UCSD-AML1 (cell line): Measurements from ENCODE around the gene RSKR.
A peak's percentile ranks its signal among the peaks of the same experiment; 100 is the strongest.
"Not testable (repeated sequence)": the region's sequence is repeated elsewhere in the genome, so short reads cannot be mapped to it uniquely, and the experiment has no call there.

Experiments used
- DNase-seq: peaks from one replicate; lab custom pipeline; 2025; ENCODE audit not compliant: unreplicated experiment; lab: John Stamatoyannopoulos, UW

The RSKR gene

DNA sequence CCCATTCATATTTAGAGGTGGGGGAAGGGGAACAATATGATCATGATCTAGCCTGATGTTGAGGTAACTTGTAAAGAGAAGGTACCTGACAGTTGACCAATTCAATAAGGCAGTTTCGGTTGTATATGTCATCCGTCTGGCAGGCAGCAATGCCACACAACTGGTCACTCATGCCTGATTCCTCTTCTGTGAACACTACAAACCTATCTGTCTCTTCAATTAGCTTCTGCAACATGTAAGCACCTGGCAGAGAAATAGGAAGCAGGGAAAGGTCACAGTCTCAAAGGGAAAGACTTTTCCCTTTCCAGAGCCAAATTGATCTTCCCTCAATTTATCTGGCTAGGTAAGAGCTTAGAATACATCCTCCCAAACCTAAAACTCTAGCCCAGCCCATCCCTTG is 10.2 kb upstream of the RSKR start:
- no peak for DNase-seq

DNA sequence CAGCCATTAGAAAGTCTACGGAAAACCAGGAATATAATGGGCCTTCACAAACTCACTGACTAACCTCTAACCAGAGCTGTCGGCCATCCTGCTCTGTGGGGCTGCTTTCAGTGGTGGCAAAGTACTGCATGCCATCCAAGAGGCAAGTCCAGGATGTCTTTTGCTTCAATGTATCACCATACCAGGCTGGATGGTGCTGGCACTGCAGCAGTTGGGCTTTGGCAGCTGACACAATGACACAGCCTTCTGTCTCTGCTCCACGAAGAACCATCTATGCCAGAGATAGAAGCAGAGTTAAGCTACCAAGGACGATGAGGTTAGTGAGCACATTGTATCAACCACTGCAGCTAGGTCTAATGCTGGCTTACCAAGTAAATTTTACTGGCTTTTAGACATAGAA is 9.7 kb upstream of the RSKR start:
- no peak for DNase-seq

DNA sequence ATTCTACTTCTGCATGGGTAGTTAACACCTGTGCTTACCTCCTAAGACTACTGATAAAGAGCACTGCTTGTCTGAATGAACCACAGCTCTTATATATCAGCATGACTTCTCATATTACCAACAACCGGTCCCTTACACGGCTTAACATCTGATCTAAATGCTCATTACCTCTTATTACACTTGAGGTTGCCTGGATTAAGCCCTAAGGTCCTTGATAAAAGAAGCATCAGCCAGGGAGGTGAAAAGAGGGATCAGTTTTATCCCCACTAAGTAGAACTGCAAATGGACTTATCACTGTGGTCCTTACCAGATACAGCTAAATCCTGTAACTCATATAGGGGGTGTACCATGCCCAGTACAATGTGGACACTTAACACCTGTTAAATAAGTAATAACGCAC is 8.2 kb upstream of the RSKR start:
- no peak for DNase-seq

DNA sequence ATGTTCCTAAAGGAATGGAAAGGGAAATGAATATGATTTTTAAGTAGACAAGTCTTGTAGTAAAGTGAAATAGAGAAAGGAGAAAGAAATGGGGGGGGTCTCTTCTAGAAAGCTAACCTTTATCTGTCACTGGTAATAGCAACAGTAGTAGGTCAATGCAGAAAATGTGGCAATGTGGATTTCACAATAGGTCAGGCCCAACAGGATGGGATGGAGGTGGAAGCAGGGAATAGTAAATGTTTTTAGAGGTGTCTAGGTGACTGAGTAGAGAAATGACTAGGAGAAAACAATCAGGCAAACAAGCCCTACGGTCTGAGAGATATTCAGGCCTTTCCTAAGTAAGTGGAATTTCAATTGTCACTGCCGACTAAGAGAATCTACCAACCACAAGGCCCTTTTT is 6.0 kb upstream of the RSKR start:
- DNase-seq = no peak

DNA sequence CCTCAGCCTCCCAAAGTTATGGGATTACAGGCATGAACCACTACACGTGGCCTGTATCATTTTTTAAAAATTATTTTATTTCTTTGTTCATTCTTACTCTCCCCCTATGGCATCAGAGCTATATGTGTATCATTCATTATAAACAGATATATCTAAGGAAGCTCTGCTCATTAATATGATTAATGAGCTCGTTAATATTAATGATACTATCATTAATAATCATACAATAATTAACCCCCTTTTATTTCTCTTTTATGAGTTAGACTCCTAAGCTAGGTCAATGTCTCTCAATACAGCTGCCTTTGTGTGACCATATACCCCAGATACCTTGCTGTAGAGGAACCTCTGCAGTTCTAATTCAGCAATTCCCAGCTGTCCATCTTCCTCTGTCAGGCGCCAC is 4.5 kb upstream of the RSKR start:
- DNase-seq = no peak

DNA sequence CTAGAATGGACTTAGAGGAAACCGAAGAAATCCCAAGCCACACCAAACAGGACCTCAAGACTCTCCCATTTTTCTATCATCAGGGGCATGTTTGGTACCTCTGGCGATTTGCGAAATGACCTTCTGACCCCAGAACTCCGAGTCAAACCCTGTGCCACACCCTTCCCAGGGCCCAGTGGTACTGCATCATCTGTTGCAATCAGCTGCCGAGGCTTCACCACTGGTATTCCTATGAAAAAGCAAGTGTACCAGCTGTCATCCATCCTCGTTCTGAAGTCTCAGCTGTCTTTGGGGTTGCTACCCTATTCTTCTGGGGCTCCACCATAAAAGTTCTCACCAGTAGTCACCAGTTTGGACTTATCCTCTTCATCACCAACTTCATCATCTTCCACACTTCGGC is 2.3 kb upstream of the RSKR start:
- DNase-seq = no peak

DNA sequence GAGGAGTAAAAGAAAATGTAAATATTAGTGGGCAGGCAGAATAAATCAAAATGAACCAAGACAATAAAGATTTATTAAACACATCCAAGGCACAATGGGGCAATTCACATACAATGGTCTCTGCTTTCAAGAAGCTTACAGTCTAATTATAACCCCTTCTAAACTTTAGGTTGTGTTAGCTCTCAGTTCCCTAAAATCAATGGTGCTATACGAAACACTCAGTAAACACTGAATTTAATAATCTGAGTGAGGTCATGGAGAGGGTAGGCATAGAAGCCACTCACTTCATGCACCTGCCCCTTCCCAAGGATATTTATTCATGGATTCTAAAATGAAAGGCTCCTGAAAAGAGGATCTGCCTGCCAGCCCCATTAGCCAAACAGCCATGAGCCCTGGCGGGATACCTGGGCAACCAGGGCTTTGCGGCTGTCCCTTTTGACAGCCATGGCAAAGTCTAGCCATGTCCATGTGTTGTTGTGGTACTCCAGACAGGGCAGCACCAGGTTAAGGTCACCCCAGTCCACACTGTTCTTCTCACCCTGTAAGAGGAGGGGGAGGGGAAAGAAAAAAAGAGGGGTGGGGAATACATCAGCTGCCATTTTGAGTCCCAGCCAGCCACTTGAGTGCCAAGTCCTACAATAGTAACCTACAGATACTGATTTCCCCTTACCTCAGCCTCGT is 1.4 kb upstream of the RSKR start:
- DNase-seq = no peak

DNA sequence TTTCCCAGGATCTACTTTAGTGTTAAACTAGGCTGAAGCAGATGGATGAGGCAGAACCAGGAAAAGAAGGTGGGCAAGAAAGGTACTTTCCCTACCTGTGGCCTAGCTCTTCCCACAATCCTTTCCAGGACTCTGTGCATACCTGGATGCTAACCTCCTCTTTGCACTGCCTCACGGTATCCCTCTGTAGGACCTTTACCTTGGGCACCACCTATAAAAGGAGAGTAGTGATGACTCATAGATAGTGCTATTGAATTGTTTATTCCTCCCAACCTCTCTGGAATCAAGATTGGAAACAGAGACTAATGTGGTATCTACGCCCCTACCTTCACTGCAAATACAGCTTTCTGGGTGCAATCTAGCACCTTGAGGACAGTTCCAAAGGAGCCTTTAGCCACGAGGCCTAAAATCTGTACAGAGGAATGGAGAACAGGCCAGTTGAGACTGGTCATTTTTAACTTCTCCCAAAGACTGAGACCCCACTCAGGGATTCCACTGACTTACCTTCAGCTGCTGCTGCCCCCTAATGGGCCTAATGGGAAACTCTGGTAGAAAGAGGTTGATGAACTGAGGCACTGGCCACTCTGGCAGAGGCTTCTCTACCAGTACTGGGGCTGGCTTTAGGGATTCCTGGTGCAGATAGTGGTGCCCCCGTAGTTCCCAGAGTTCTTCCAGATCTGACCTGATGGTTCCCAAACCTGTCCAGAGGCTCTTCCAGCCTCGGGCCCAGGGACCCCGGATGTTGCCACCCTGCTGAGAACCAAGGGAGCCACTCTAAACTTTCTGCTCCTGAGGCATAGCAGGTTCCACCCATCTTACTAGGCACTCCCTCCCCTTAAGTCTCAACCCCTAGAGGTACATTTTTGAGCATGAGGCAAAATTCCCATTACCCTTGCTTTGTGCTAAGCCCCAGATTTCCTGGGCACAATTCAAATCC is 781 bp downstream of the RSKR start:
- no peak for DNase-seq

DNA sequence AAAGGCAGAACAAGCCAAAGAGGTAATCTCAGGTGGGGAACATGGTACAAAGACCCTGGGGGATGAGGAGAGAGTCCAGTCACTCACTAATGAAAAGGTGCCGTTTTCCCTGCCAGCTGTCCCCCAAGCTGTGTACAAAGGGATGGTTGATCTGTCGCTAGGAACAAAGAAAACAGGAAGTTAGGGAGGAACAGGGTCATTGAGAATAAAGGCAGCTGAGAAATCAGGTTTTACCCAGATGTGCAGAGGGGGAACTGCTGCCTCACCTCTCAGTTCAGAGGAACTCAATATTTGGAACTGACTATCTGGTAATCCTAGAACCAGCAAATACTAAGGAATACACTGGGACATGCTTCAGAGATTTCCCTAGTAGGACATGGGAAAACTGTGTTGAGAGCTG is 1.5 kb downstream of the RSKR start:
- DNase-seq = no peak

DNA sequence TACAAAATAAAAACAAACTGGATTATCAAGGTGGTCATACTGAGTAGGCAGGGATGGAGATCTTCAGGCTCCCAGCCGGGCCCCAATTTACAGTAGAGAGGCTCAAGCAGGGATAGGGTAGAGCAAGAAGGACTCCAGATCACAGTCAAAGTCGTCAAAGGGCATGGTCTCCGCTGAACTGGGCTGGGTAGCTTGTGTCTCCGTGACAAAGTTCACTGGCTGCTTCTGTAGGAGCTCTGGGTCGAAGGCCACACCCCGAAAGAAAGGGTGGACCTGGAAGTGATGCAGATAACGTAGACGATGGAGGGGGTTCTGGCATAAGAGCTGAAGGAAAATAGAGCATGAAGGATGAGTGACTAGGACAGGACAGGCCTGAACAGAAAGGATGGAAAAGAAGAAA is 3.6 kb downstream of the RSKR start:
- DNase-seq = no peak

DNA sequence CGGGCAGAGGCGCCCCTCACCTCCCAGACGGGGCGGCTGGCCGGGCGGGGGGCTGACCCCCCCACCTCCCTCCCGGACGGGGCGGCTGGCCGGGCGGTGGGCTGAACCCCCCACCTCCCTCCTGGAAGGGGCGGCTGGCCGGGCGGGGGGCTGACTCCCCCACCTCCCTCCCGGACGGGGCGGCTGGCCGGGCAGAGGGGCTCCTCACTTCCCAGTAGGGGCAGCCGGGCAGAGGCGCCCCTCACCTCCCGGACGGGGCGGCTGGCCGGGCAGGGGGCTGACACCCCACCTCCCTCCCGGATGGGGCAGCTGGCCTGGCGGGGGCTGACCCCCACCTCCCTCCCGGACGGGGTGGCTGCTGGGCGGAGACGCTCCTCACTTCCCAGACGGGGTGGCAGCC is 10.0 kb downstream of the RSKR start:
- DNase-seq = not testable (repeated sequence)

DNA sequence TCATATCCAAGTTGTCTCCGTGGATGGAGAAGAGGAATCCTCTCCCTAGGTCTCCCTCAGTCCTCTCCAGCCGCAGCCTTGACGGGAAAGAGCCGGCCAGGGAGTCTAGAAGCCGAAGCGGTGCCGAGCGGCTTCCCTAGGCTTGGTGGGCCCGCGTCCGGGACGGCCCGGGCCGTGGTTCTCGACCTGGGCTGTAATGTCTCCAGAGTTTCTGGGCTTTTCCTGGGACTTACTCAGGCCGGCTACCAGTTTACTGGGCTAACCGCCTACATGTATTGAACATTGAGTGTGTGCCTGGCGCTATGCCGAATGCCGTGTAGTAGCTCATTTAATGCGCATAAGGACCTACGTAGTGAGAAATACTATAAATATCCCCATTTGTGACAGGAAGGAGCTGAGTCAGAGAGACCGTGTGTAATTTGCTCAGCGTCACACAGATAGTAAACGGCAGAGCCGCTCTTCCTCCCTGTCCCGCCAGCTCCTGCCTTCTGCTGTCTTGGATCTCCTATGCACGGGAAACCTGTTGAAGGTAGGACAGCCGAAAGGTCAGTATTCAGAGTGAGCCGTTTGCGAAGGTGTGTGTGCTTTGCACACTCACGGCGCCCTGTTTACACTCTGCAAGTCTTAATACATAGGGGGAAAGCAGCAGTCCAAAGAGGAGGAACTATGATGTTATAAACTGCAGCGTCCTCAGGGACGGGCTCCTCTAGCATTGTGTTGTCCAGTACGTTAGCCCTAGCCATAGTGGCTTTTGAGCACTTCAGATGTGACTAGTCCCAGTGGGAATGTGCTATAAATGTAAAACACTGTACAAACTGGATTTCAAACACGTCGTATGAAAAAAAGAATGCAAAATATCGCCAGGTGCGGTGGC is 14.4 kb downstream of the RSKR start:
- peak; percentile 77 for DNase-seq

DNA sequence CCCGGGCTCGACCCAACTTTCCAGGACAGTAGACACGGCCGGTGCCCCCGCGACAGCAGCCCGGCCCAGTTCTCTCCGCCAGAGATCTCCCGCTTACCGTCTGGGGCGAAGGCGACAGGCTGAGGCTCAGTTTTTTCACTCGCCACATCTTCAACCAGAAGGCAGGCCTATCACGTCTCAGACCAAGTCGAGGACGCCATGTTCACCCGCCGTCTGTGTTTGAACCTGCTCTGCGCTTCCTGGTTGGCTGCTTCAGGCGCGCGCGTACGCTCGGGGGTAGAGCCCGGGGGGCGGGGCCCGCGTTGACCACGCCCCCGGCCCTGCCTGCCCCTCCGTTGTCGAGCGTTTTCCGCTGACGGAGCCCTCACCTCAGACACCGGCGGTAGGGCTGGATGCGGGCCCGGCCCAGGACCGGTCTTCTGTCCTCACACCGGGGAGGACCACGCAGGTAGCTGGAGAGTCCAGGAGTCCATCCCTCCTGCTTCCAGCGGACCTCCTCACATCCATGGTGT is 15.1 kb downstream of the RSKR start, which contains the start of gene SPAG5:
Gene SPAG5, minus strand, starts transcription at position 227 of the 512 bp plus-strand sequence. Its CDS starts 79 bp downstream, at position 148.
- peak; percentile 94 for DNase-seq

DNA sequence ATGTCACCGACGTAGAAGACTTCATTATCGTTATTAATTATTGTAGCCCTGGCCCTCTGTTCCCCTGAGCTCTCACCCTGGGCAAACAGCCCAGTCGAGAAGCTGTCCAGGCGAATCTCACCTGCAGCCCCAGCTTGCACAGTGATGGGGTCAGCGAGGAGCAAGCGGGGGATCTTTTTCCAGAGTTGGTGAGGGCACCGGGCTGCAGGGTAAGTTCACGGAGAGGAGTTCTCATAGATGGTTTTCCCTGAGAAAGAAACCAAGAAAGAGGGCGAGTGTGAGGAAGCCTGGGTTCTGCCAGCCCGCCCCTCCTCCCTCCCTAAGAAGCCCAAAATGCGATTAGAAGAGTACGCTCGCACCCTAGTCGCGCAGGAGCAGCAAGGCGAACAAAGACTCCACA is 15.6 kb downstream of the RSKR start:
- no peak for DNase-seq

DNA sequence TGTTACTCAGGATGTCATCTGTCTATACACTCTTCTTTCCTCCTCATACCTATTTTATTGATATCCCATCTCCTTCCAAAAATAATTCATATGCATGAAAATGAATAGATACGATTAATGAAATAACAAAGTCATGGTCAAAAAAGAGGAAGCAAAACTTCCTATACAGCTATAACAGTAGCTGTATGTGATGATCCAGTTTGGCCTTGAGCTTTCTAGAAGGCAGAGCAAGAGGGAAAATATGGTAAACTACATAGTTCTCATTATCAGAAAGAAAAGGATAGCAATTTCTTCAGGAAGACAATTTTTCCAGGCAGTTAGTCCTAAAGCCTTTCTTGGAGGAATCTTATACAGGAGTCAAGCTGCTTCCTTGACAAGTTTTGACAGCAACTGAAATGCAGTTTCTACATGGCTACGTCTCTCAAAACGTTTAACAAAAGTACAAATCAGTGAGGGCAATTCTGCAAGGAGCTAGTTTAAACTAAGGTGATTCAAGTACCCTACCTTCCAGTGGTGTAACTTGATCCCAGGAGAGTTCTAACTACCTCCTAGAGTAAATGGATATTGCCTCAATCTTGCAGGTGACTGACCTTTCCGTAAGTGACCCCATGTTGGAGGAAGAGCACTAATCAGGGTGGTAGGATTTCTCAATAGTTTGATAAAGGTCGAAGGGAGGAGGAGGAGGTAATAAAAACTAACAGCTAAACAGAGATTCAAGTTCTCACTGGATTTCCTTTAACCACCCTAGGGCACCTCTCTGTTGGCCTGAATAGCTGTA is 16.2 kb downstream of the RSKR start:
- DNase-seq = no peak

DNA sequence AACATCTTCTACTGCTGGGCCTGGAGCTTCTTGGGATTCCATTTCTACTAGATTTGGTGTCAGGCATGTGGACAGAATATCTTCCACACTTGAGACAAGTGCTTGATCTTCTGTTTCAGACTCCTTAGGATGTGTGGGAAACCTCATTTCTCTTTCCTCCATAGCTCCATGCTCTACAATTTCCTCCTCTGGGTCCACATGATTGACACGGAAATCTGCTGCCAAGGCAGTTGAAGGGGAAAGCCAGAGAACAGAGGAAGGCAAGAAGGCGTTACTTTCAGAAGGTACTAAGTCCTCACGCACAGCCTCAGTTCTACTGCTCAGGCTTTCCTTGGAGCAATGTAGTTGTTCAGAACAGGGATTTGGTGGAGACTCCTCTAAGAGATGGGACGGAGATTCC is 21.7 kb downstream of the RSKR start:
- no peak for DNase-seq

DNA sequence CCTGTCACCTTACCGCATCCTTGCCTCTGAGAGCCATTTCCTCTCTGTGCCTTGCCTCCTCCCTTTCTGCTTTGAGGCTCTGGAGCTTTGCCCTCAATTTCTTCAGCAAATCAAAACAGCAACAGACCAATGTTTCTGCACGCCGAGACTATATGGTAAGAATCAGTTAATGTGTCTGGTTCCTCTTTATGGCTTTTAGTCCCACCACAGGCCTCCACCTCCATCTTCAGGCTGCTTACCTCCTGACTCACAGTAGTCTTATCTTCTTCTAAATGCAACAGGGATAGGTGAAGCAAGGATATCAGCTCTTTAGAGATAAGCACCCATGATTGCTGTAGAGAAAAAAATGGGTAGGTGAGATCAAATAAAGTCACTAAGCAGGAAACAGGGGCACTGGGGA is 28.1 kb downstream of the RSKR start:
- no peak for DNase-seq

DNA sequence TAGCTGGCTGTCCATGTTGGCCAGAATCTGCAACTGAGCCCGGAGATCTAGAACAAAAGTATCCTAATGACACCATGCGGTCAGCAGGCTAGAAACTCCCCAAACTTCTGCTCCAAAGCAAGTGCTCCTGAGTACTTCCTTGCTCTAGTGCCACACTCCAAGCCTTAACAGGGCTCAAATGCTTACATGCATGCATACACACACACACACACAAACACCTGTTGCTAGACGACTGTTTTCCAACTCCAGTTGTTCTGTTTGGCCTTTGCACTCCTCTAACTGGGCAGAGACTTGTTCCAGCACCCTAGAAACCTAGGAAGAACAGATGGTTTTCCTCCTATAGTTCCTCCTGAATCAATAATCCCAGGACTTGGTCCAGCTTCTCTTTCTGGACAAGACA is 29.6 kb downstream of the RSKR start:
- DNase-seq = no peak

DNA sequence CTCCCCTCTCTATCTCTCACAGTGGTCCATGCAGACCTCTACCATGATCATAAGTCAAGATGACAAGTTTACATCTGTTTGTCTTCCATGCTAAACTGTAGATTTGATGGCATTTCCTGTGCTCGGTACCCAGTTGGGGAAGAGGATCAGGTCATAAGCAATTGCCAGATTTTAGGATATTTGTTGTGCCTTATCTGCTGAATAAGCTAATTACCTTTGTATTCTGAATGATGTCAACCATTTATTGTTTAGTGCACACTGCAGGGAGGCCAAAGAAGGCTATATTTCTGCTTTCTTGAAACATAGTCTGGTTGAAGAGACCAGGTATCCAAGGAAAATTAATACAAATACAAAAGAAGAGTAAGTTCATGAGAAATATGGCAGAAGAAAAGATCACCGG is 31.5 kb downstream of the RSKR start:
- no peak for DNase-seq

DNA sequence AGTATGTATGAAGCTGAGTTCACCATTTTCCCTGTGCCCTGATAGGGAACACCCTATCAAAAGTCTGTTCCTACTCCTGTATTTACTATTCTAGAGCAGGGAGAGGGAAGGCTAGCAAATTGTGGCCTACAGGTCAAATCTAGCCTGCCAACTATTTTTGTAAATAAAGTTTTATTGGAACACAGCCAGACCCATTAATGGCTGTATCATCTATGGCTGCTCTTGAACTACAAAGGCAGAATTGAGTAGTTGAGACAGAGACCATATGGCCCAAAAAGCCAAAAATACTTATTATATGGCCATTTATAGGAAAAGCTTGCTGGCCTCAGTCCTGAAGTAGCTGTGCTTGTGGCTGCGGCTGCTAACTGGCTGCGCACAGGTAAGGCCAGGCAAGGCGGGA is 33.0 kb downstream of the RSKR start:
- DNase-seq = no peak
